22Rv1 (cell line): Measurements from ENCODE around the gene OXCT2.
A peak's percentile ranks its signal among the peaks of the same experiment; 100 is the strongest.
"Not testable (repeated sequence)": the region's sequence is repeated elsewhere in the genome, so short reads cannot be mapped to it uniquely, and the experiment has no call there.

ENCODE experiments used
- H3K27ac ChIP-seq: fragments of 450-650 bp; 2 replicates; pipeline ENCODE4 v1.5.1; 2017
- ZFX ChIP-seq: fragments of 450-650 bp; IDR thresholded peaks from 2 replicates; pipeline ENCODE4 v1.6.1; 2017; ENCODE audit warnings: antibody characterized with exemption, borderline replicate concordance
- TF ChIP-seq, protein P1 (sequence below): fragments of 450-650 bp; IDR thresholded peaks from 2 replicates; pipeline ENCODE4 v1.5.1; 2017; ENCODE audit warnings: mild to moderate bottlenecking

OXCT2 gene

GRCh38 chr1:39771022-39771532, at the start of gene OXCT2:
OXCT2 (minus strand) TSS chr1:39771348; CDS start chr1:39771255, 93 bp downstream.
- H3K27ac ChIP-seq: not testable (repeated sequence)

DNA sequence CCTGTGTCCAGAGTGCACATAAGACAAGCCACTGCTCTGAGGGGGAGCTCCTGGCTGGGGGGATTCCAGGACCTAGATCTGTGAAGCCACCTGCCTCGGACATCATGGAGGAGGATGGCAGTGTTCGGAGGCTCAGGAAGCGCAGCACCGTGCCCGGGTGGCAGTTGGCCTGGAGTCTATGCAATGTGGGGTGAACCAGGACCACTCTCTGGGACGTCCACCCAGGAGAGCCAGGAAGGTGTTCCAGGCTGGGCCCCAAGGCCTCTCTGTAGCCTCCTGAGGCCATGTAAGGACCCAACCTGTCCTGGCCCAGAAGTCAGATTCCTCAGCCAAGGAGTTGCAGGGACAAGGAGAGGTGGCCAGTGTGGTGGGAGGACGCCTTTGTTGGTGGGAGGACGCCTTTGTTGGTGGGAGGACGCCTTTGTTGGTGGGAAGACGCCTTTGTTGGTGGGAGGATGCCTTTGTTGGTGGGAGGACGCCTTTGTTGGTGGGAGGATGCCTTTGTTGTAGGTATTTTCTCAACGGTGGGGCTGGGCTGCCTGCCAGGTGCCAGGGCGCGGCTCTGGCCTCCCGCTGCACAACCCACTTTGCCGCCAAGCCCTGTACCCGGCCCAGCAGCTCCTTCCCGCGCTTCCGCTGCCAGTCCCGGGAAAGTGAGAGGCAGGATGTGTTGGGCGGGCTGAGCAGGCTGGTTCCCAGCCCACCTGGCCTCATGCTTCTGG, 48.1 kb upstream of the OXCT2 start:
- TF ChIP-seq, protein P1, sequence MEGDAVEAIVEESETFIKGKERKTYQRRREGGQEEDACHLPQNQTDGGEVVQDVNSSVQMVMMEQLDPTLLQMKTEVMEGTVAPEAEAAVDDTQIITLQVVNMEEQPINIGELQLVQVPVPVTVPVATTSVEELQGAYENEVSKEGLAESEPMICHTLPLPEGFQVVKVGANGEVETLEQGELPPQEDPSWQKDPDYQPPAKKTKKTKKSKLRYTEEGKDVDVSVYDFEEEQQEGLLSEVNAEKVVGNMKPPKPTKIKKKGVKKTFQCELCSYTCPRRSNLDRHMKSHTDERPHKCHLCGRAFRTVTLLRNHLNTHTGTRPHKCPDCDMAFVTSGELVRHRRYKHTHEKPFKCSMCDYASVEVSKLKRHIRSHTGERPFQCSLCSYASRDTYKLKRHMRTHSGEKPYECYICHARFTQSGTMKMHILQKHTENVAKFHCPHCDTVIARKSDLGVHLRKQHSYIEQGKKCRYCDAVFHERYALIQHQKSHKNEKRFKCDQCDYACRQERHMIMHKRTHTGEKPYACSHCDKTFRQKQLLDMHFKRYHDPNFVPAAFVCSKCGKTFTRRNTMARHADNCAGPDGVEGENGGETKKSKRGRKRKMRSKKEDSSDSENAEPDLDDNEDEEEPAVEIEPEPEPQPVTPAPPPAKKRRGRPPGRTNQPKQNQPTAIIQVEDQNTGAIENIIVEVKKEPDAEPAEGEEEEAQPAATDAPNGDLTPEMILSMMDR: no peak
- TF ChIP-seq ZFX: no peak
- no peak overlapping the region for H3K27ac ChIP-seq

DNA sequence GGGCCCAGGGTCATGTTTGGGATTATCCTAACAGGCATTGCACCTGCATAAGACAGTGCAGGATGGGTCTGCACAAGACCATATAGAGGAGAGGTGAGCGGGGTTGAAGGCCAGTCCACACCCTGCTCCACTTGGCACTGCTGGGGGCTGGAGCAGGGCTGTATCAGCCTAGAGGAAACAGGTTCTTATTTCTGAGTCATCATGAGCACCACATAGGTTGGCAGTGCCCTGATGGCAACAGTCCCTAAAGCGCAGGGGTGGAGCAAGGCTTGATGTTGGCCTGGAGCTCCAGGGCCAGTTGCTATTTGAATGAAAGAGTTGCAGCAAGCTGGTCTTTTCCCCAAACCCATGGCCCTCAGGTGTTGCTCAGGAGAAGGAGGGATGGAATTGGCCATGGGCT, 47.3 kb upstream of the OXCT2 start:
- TF ChIP-seq, protein P1: no peak
- no peak for TF ChIP-seq ZFX
- H3K27ac ChIP-seq: no peak overlapping the region

DNA sequence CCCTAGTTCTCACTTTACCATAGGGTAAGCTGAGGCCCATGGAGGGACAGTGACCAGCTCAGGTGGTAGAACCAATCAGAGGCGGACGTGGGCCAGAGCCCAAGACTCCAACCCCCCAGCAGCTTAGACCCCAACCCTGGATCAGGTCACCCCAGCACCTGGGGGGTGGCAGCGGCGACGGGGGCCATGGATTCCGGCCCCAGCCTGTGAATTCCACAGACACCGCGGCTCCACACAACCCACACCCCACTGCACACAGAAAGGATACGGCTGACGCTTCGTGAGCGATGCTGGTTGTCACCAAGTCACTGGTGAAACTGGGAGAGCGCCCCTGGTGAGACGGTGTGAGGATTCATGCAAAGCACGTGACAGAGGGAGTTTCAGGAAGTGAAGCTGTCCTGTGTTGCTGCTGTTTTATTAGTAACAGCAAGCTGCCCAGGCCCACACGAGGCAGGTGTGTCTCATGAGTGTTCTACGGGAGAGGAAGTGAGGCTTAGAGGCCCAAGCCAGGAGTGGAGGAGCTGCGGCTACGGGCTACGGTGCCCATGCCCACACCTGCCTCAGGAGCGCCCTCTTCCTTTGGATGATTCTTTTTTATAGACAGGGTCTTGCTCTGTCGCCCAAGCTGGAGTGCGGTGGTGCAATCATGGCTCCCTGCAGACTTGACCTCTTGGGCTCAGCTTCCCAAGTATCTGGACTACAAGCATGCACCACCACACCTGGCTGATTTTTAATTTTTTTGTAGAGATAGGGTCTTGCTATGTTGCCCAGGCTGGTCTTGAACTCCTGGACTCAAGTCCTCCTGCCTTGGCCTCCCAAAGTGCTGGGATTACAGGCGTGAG, 46.2 kb upstream of the OXCT2 start:
- H3K27ac ChIP-seq: not testable (repeated sequence)

GRCh38 chr1:39816415-39817090, 45.4 kb upstream of the OXCT2 start:
- no peak overlapping the region for H3K27ac ChIP-seq
- TF ChIP-seq, protein P1: peak; percentile 85
- no peak for TF ChIP-seq ZFX

More for the DNA sequence above, 46.2 kb upstream of the OXCT2 start:
- TF ChIP-seq, protein P1: peak; percentile 56

DNA sequence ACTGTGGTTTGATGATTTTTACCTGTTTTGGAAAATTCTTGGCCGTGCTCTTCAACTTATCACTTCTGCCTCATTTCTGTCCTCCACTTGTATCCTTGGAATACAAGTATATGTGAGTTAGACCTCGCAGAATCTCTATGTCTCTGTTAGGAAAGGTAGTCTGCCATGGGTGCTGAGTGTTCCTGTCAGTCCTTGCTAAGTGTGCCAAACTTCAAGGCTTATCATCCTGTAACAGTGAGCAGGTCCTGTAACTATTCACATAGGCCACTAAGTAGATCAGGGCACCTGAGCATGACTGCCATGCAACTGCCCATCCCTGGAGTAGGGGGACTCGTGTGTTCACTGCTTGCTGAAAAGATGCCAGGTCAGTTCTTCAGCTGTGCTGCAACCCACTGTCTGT, 41.8 kb upstream of the OXCT2 start:
- H3K27ac ChIP-seq: no peak overlapping the region
- TF ChIP-seq ZFX: no peak
- TF ChIP-seq, protein P1: no peak

DNA sequence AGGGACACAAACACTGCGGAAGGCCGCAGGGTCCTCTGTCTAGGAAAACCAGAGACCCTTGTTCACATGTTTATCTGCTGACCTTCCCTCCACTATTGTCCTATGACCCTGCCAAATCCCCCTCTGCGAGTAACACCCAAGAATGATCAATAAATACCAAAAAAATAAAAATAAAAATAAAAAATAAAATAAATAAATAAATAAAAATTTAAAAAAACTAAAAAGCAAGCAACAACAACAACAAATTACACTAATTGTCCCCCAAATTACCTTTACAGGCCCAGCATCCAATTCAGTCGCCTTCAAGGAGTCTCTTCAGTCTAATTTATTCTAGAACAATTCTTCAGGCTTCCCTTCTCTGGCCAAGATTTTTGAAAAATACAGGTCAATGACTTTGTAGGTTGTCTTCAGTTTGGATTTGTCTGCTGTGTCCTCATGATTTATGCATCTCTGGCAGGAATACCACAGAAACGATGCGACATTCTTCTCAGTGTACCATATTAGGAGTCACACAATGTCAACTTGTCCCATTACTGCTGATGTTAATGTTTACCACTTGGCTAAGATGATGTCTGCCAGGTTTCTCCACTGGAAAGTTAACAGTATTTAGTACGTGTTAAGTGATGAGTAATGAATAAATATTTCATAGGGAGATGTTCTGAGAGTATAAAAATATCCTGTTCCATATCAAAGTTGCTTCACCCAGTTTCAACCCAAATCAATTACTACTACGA, 37.8 kb upstream of the OXCT2 start:
- H3K27ac ChIP-seq: no peak overlapping the region
- TF ChIP-seq, protein P1: no peak
- TF ChIP-seq ZFX: no peak
